HG02884 (cell line): ENCODE measurements around the gene FRMPD1.

ENCODE experiments used
- ATAC-seq: cut with Tn5 transposase; IDR thresholded peaks from one replicate; pipeline ENCODE4 v1.9.1; 2021; ENCODE audit warnings: mild to moderate bottlenecking, moderate library complexity; ENCODE audit not compliant: unreplicated experiment

Gene FRMPD1

DNA sequence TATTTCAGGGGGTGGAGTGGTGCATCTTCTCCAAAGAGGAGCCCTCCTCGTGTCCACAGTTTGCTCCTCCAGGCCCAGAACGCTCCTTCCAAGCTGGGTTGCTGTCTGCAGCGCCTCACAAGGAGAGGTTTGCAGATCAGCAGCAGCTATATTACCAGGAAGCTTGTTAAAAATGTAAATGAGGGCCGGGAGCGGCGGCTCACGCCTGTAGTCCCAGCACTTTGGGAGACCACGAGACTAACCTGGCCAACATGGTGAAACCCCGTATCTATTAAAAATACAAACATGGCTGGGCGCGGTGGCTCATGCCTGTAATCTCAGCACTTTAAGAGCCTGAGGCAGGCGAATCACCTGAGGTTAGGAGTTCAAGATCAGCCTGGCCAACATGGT, 25.0 kb upstream of the FRMPD1 start:
- no peak for ATAC-seq

DNA sequence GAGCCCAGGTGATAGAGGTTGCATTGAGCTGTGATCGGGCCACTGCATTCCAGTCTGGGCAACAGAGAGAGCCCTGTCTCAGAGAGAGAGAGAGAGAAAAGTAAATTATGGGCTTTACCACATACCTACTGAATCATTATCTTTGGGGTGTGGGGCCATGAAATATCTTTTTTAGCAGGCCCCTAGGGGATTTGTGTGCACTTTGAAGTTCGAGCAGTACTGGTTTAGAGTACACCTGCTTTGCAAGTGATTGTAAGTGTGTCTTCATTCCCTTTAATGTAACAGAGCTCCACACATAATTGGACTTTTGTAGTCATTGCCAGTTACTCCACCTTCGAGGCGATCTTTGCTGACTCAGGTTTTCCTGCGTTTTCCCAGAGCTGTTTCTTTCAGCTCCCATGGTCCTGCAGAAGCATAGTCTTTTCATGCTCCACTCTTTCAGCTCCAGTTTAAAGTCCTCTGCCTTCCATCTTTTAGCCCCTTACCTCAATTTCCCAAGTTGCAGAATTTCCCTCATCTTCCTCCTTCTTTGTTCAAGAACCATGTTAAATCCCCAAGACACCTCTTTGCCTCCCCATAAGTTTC, 24.0 kb upstream of the FRMPD1 start:
- no peak for ATAC-seq

DNA sequence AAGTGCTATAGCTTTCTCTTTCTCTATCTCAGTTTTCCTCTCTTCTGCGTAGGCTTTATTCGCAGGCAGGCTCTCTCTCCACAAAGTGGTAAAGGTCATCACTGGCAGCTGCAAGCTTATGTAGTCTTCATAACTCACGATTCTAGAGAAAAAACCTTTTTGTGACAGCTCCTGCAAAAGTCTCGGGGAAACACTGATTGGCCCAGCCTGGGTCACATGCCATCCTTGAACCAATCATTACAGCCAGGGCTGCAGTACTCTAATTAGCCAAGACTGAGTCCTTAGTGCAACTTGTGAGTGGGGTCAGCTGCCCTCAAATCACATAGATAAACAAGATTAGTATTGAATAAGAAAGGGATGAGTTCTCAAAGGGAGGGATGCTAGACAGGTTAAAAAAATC, 18.3 kb upstream of the FRMPD1 start:
- no peak for ATAC-seq

DNA sequence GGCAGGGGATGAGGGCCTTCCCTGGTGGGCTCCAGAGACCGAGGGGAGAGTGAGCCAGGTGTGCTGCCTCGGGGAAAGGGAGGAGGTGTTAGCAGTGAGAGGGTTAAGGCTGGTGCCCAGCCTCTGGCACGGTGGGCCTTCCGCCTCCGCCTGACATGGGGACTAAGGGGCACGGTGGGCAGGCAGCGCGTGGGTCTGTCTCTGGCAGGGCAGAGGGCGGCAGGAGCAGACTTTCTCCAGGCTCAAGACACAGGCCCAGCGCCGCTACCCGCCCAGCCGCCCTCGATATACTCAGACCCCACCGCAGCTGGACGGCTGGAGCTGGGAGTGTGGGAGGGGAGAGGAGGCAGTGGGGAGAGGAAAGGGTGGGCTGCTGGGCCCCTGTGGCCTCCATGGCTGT, 14.9 kb upstream of the FRMPD1 start:
- no peak for ATAC-seq

DNA sequence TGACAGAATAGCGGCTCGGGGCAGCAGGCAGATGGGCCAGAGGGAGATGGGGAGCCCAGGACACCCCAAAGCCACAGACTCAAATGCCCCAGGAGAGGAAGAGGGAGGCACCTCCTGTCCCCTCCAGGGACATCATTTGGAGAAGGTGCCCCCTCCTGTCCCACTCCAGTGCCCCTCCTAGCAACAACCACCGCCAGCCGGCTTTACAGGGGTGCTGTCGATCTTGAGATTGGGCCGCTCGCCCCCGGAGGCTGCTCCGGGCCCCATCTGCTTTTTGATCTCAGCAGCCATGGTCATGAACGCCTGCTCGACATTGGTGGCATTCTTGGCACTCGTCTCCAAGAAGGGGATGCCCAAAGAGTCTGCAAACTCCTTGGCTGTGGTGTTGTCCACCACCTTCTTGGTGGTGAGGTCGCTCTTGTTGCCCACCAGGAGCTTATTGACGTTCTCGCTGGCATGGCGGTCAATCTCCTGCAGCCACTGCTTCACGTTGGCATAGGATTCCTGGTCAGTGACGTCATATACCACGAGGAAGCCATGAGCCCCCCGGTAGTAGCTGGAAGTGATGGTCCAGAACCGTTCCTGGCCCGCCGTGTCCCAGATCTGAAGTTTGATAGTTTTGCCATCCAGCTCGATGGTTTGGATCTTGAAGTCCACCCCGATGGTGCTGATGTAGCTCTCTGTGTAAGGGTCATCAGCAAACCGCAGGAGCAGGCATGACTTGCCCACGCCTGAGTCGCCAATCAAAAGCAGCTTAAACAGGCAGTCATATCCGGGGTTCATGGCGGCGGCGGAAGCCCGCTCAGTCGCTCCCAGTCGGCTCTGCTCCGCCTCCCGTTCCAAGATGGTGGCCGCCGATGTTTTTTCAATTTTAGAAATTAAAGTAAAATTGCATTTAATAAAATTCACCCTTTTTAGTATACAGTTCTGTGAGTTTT, 14.0 kb upstream of the FRMPD1 start:
- no peak for ATAC-seq

DNA sequence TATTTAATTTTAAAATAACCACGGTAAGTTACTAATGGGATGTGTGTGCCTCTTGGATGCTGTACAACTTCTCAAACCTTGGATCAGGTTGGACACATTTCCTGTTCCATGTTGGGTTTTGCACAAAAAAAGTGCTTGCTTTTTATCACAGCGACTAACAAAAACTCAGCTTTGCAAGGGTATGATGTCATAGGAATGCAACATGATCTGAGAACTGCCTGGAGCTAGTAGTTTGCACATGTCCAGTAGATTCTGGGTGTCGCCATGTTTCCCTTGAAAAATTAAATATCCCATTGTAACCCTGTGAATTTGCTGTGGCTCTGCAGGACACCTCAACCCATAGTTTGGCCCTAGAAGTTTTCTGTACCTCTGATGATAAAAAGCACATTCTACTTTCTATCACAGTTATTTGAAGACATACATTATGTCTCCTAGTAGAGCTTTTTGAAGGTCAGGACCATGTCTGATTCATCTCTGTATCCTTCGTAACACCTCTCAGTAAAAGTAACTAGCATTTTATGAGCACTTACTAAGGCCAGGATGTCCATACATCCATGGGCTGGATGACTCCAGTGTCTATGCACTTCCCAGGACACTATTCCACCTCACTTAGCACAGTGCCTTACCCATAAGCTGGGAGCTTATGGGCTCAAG, 11.5 kb upstream of the FRMPD1 start:
- ATAC-seq, result no peak

DNA sequence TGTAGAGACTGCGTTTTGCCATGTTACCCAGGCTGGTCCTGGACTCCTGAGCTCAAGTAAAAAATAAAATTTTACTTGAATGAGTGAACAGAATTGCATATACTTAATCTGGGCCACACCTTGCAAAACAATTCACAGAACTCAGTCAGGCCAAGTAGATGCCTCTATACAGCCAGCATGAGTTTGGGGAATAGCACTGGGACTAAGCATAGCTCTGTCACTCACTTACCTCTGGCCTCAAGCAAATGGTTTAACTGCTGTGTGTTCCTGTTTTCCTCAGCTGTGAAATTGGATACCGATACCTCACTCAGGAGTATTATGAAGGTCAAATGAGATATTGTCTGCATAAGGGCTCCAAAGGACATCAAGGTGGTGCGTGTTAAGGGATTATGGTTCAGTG, 10.9 kb upstream of the FRMPD1 start:
- ATAC-seq, result no peak

DNA sequence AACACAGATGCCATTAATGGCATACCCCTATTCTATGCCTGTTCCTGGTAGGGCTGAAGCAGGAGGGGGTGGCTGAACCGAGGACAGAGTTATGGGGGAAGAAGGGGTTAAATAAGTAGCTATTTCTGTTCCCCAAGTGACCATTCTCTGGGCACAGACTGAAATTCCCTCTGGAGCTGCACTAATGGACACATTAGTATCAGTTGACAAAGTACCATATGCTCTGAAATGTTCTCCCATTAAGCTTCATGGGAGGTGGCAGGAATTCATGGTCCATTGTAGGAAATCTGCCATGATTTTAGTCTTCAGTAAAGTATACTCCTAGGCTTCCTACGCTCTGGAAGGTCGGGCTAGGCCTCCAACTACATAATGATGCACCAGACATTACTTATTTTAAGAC, 10.5 kb upstream of the FRMPD1 start:
- ATAC-seq, result no peak

DNA sequence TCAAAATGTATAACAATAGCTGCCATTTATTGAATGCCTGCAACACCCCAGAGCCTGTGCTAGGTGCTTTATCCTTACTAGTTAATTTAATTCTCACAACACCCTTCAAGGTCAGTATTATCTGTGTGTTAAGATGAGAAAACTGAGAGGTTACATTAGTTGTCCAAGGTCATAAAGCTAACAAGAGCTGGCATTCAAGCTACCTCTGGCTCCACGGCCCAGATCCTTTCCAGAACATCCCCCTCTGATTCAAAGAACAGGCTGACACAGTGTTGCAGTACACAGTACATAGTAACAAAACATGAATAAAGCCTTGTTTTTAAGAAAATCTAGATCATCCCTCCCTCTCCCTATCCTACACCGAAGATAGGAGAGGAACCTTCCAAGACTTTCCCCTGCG, 9.4 kb upstream of the FRMPD1 start:
- no peak for ATAC-seq

DNA sequence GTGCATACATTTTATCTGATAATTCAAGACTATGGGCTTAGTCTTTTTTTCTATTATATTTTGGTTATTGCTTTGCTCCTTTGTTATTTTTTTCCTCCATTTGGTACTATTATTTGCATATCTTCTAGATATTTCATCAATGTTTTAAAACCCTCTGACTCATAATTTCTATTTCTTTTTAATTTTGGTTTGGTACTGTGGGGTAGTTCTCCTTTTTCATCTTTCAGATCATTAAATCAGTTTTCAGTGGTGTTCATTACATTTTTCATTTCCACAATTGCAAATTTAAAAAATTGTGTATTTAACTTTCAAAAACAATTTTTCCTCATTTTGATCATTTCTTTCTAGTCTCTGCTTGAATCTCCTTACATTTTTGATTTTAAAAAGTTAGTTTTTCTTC, 7.5 kb upstream of the FRMPD1 start:
- ATAC-seq, result no peak

DNA sequence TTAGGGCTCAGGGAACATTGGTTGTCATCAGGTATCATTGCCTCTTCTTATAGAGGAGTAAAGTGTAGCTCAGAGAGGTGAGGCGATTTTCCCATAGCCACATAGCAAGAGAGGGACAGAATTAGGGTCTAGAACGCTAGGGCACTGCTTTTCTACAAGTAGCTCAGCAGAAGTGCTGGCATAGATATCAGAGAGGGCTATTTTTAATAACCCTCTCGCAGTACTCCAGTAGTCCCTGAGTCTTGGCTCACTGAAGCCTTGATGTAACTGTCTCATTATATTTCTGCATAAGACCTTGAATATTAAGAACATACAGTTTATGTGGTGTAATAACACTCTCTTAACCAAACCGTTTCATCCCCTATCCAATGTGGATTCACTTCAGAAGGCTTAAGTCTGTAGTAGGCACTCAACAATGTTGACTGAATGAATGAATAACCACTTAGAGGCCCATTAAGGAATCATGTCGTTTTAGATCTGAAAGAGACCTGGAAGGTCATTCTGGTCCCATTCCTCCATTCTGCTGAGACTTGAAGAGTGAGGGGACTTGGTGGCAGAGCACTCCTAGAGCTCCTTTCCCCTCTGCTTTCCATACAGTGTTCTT, 4.7 kb upstream of the FRMPD1 start:
- no peak for ATAC-seq

DNA sequence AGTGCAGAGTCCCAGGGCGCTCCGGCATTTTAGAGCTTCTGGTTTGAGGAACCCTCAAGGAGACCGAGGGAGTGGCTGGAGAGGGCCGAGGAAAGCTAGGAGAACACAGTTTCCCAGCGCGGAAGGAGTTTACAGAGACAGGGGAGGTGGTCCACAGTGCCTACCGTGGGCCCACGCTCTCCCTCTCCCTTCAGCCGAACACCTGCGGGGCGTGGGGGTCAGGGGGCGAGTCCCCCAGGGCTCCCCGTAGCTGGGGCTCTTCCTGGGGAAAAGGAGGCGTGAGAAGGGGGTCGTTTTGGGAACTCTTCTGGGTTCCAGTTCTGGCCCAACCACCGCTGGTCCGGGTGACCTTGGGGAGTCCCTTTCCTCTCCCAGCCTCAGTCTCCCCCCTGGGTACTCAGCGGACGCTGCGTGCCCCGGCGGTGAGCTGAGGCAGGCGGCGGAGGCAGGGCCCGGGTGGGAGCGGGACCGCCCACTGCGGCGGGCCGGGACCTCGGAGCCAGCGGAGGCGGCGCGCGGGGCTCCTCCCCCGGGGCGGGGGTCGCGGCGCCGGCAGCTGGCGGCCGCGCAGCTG, 368 bp upstream of the FRMPD1 start:
- no peak for ATAC-seq

DNA sequence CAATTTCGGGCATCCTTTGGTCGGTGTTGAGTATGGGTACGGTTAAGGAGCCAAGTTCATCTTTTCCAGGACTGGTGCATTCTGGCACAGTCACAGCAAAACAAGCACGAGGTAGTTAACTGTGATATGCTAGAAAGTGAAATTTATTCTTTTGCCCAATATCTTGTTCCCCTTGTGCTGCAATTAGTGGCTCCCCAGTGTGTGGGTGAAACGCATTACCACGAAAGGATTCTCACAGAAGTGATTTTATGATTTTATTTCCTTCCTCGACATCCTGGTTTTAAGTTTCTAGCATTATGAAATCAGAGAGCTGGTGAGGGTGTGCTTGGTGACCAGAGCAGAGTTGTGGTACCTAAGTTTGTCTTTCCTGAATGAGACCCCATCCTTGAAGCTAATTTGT, 1.5 kb downstream of the FRMPD1 start:
- no peak for ATAC-seq

DNA sequence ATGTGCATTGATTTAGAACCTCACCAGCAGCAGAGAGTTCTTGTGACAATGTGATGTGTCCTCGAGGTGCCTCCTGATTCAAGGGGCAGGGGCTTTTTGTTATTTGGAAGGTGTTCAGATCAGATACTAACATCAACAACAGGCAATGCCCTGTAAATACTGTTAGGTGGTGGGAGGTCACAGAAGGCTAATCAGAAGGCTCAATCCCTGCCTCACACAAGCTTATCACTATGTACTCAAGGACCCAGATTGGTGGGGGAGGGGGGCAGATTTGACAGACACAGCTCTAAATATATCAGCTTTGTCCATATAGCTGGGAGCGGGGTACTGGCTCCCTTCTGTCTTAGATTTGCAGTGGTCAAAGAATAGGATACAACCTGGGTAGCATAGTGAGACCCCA, 2.6 kb downstream of the FRMPD1 start:
- ATAC-seq, result no peak

DNA sequence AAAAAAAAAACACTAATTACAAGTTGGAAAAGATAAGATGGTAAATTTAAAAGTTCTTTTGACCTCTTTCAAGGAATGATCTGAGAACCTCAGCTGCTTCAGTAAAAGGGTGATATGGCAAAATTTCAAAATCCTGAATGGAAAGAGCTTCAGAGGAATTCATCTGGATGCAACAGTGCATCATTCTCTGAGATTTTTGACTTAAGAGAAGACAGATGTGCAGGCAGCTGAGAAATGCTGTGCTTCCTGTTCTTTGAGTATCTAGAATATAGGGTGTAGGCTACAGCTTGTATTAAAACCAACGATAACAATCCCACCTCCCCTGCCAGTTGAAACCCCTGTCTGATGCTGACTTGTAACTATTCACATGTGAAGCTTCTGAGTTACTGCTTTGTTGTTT, 6.2 kb downstream of the FRMPD1 start:
- no peak for ATAC-seq

DNA sequence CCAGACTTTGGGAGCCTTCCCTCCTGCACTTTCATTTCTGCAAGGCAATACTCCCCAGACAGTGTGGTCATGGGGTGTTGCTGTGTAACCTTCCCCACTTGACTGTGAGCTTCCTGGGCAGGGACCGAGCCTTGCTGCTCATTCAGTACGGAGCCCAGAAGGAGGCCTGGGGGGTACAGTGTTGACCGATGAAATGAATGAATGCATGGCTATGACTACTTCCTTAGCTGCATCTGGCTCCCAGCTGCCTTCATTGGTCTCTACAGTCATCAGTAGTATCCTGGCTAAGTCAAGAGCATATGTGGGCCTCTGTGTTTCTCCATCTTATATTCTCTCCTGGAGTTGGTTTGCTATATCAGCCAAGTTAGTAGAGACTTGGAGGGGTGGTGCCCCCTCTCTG, 9.9 kb downstream of the FRMPD1 start:
- no peak for ATAC-seq

DNA sequence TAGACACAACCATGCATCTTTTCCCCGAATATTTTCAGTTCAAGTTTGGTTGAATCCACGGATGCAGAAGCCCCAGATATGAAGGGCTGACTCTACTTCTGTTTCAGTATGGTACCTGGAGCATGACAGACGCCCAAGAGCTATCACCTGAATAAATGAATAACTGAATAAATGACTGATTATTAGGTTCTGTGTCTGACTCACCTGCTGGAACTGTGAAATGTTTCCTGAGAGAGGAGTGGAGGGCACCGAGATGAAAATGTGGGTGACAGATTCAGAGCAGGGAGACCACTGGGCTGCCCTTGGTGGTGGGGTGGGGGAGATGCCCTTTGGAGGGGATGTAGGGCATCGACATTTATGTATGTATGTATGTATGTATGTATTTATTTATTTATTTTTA, 13.2 kb downstream of the FRMPD1 start:
- no peak for ATAC-seq

DNA sequence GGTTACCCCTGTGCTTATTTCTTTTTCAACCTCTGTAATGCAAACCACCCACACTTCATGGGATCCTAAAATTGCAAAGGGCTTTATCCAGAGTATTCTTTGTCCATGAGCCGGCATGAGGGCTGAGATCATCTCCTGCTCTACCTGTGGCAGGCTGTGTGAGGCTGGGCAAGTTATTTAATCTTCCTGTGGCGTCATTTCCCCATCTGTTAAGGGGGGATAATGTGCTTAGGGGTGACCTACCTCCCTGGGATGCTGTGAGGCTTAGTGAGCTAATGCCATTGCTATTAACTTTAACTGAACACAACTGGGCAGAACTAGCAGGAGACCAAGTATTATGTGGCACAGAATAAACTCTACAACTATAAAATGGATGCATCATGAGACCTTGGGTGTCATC, 17.0 kb downstream of the FRMPD1 start:
- no peak for ATAC-seq

DNA sequence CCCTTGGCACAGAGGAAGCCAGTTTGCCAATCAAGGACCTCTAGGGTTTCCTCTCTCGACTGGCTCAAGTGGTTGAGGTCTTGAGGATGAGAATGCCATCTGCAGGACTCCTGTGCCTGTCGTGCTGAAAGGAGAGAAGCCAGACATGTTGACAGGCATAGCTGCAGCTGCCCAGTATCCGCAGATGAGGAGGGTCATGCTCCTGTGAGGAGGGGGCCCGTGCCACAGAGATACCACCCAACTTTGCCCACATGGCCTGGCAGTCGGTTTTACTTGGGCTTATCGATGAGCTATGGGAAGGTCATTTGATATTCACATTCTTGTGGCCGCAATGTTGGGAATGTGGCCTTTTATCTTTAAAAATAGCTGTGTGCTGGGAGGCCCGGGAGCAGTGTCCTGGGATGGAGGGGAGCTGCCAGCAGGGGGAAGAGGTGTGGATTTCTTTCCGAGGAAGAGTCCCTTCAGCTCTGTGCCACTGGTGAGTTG, 17.4 kb downstream of the FRMPD1 start:
- no peak for ATAC-seq

DNA sequence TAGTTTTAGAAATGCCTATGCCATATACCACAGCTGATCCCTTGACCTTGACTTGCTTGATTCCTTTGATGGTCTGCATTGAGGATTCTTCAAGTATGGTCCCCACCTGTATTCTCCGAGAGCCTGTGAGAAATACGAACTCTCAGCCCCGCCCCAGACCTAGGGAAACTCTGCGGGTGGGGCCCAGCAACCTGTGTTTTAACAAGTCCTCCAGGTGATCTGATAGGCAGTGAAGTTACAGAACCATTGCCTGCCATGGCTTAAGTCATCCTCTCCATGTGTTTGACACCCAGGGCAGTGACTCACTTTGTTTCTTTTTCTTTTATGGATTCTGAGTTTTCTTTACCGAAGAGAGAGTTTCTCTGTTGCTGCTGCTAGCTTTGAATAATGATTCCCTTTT, 18.5 kb downstream of the FRMPD1 start:
- ATAC-seq, result no peak

DNA sequence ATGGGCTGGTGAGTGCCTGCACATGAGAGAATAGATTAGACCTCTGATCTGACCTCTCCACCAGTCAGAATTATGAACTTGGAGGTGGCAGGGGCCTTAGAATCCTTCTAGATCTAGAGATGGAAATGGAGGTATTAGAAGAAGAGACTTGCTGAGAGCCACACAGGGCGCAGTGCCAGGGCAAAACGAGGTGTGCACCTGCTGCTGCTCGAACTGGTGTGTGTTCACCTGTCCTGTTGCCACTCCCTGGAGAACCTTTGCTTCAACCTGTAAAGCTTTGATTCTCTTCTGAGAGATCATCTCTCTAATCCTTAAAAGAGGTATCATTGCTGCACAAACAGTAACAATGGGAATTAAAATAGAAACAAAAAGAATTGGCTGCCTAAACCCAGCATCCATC, 24.9 kb downstream of the FRMPD1 start:
- no peak for ATAC-seq
